Activated T-cell treated with anti-CD3 and anti-CD28 coated beads, Interleukin-2, amount 50 U/mL, for 4 hours (primary cell): ENCODE measurements around the gene ELFN1. TPM values are rescaled to one million over a fixed set of nuclear protein-coding genes. Genes with fewer than 3 reads are reported as not detected.

ENCODE experiments used
- ATAC-seq, 2 donors: fragments of 200-7000 bp; cut with Tn5 transposase; one replicate each; pipeline ENCODE4 v1.10.0; 2021
- DNase-seq: peaks from one replicate; pipeline ENCODE4 v3.0.0-alpha.2; 2020
- H3K27me3 Mint-ChIP-seq: one replicate; pipeline ENCODE4 v1.8.0; 2021; ENCODE audit warnings: low read depth, mixed read lengths
- H3K36me3 Mint-ChIP-seq: one replicate; pipeline ENCODE4 v1.8.0; 2022; ENCODE audit warnings: mixed read lengths; ENCODE audit not compliant: insufficient read depth
- H3K4me1 Mint-ChIP-seq: one replicate; pipeline ENCODE4 v1.8.0; 2021; ENCODE audit warnings: low read depth, mixed read lengths
- H3K4me3 Mint-ChIP-seq: one replicate; pipeline ENCODE4 v1.8.0; 2021; ENCODE audit warnings: mild to moderate bottlenecking, moderate library complexity, mixed read lengths
- H3K9me3 Mint-ChIP-seq: one replicate; pipeline ENCODE4 v1.8.0; 2021; ENCODE audit warnings: mixed read lengths
- total RNA-seq, 3 donors: library from RNA; stranded (reverse); gene quantifications; one replicate each; pipeline ENCODE4 v1.2.1, GENCODE V29; 2021

Gene ELFN1
- total RNA-seq, 3 donors from 2014 or later: 0.11 to 0.13 (median 0.13) TPM

- no peak overlapping the region for H3K4me3 Mint-ChIP-seq
- no peaks in the 10 kb centered on the region for H3K36me3 Mint-ChIP-seq
- peaks cover 11% of the 10 kb centered on the region for H3K9me3 Mint-ChIP-seq
- H3K4me1 Mint-ChIP-seq: peaks cover 4% of the 10 kb centered on the region
- peaks cover 5% of the 10 kb centered on the region for H3K27me3 Mint-ChIP-seq
- ATAC-seq (no peak), DNase-seq (no peak)
These were observed 28.9 kb downstream of the ELFN1 start for GRCh38 chr7:1698951-1699350.

GRCh38 chr7:1700086-1700485, 30.0 kb downstream of the ELFN1 start:
- Mint-ChIP-seq H3K9me3 (peaks cover 11% of the 10 kb centered on the region), H3K27me3 (peaks cover 5% of the 10 kb centered on the region), H3K4me3 (no peak overlapping the region), H3K4me1 (peaks cover 4% of the 10 kb centered on the region), H3K36me3 (no peaks in the 10 kb centered on the region)
- DNase-seq (no peak), ATAC-seq (no peak)

GRCh38 chr7:1700536-1701333, 30.7 kb downstream of the ELFN1 start:
- Mint-ChIP-seq H3K36me3 (no peaks in the 10 kb centered on the region), H3K27me3 (peaks cover 3% of the 10 kb centered on the region), H3K4me1 (peaks cover 4% of the 10 kb centered on the region), H3K9me3 (peaks cover 11% of the 10 kb centered on the region), H3K4me3 (no peak overlapping the region)
- DNase-seq (no peak), ATAC-seq (no peak)

- DNase-seq (no peak), ATAC-seq (no peak)
- Mint-ChIP-seq H3K4me1 (peaks cover under 1% of the 10 kb centered on the region), H3K27me3 (peaks cover 1% of the 10 kb centered on the region), H3K36me3 (no peaks in the 10 kb centered on the region), H3K4me3 (no peak overlapping the region), H3K9me3 (peaks cover 11% of the 10 kb centered on the region)
These were observed 32.6 kb downstream of the ELFN1 start for GRCh38 chr7:1702652-1703051.

GRCh38 chr7:1703441-1703840, 33.4 kb downstream of the ELFN1 start:
- ATAC-seq: no peak

GRCh38 chr7:1703871-1704810, 34.1 kb downstream of the ELFN1 start:
- Mint-ChIP-seq H3K4me1 (no peaks in the 10 kb centered on the region), H3K36me3 (no peaks in the 10 kb centered on the region), H3K27me3 (peaks cover 8% of the 10 kb centered on the region), H3K9me3 (peaks cover 11% of the 10 kb centered on the region), H3K4me3 (no peak overlapping the region)
- ATAC-seq (no peak), DNase-seq (no peak)

More at GRCh38 chr7:1703441-1703840, 33.4 kb downstream of the ELFN1 start:
- Mint-ChIP-seq H3K9me3 (peaks cover 11% of the 10 kb centered on the region), H3K27me3 (peaks cover 4% of the 10 kb centered on the region), H3K36me3 (no peaks in the 10 kb centered on the region), H3K4me3 (no peak overlapping the region), H3K4me1 (no peaks in the 10 kb centered on the region)
- DNase-seq: no peak

GRCh38 chr7:1704811-1705738, 35.0 kb downstream of the ELFN1 start:
- DNase-seq (no peak), ATAC-seq (no peak)
- H3K27me3 Mint-ChIP-seq: peaks cover 8% of the 10 kb centered on the region
- no peaks in the 10 kb centered on the region for H3K36me3 Mint-ChIP-seq
- H3K9me3 Mint-ChIP-seq: peaks cover 11% of the 10 kb centered on the region
- no peaks in the 10 kb centered on the region for H3K4me1 Mint-ChIP-seq
- H3K4me3 Mint-ChIP-seq: no peak overlapping the region

- no peak overlapping the region for H3K4me3 Mint-ChIP-seq
- H3K27me3 Mint-ChIP-seq: peaks cover 8% of the 10 kb centered on the region
These were observed 35.8 kb downstream of the ELFN1 start for GRCh38 chr7:1705856-1706255.

GRCh38 chr7:1706381-1706720, 36.3 kb downstream of the ELFN1 start:
- no peaks in the 10 kb centered on the region for H3K4me1 Mint-ChIP-seq
- peaks cover 9% of the 10 kb centered on the region for H3K27me3 Mint-ChIP-seq
- no peaks in the 10 kb centered on the region for H3K36me3 Mint-ChIP-seq
- DNase-seq: no peak
- ATAC-seq: no peak
- H3K4me3 Mint-ChIP-seq: no peak overlapping the region
- H3K9me3 Mint-ChIP-seq: peaks cover 11% of the 10 kb centered on the region

More at GRCh38 chr7:1705856-1706255, 35.8 kb downstream of the ELFN1 start:
- DNase-seq (no peak), ATAC-seq (no peak)
- no peaks in the 10 kb centered on the region for H3K4me1 Mint-ChIP-seq
- peaks cover 11% of the 10 kb centered on the region for H3K9me3 Mint-ChIP-seq
- no peaks in the 10 kb centered on the region for H3K36me3 Mint-ChIP-seq

- DNase-seq: no peak
- no peaks in the 10 kb centered on the region for H3K36me3 Mint-ChIP-seq
These were observed 36.9 kb downstream of the ELFN1 start for GRCh38 chr7:1706721-1707613.

GRCh38 chr7:1707756-1708595, 37.9 kb downstream of the ELFN1 start:
- no peak for DNase-seq
- Mint-ChIP-seq H3K4me1 (no peaks in the 10 kb centered on the region), H3K36me3 (no peaks in the 10 kb centered on the region), H3K4me3 (no peak overlapping the region), H3K27me3 (peaks cover 9% of the 10 kb centered on the region), H3K9me3 (peaks cover 4% of the 10 kb centered on the region)
- no peak for ATAC-seq

More at GRCh38 chr7:1706721-1707613, 36.9 kb downstream of the ELFN1 start:
- Mint-ChIP-seq H3K4me1 (no peaks in the 10 kb centered on the region), H3K9me3 (peaks cover 11% of the 10 kb centered on the region), H3K27me3 (peaks cover 9% of the 10 kb centered on the region), H3K4me3 (no peak overlapping the region)
- no peak for ATAC-seq

- H3K4me3 Mint-ChIP-seq: no peak overlapping the region
- DNase-seq (no peak), ATAC-seq (no peak)
- peaks cover 9% of the 10 kb centered on the region for H3K27me3 Mint-ChIP-seq
- no peaks in the 10 kb centered on the region for H3K36me3 Mint-ChIP-seq
- H3K4me1 Mint-ChIP-seq: no peaks in the 10 kb centered on the region
- no peaks in the 10 kb centered on the region for H3K9me3 Mint-ChIP-seq
These were observed 38.6 kb downstream of the ELFN1 start for GRCh38 chr7:1708596-1709251.
